Transverse colon (tissue), 4 donors: ENCODE data around the gene SCGB1A1. TPM values are rescaled to one million over a fixed set of nuclear protein-coding genes. Genes with fewer than 3 reads are reported as not detected.

Experiments used
- DNase-seq: peaks from one replicate; pipeline ENCODE4 v3.0.0-alpha.2; 2019
- H3K27ac ChIP-seq, 4 donors: fragments of 200-600 bp; sonication (generic); 2 replicates each; pipeline ENCODE4 v1.5.1; 2016 to 2018; ENCODE audit warnings: inconsistent platforms in 4 of 4
- H3K27me3 ChIP-seq: fragments of 200-600 bp; sonication (generic); 2 replicates; pipeline ENCODE4 v1.5.1; 2017; ENCODE audit warnings: inconsistent platforms
- H3K36me3 ChIP-seq, 4 donors: fragments of 200-600 bp; sonication (generic); 2 replicates each; pipeline ENCODE4 v1.5.1; 2017 to 2019; ENCODE audit warnings: inconsistent platforms in 4 of 4
- H3K4me1 ChIP-seq, 4 donors: fragments of 200-600 bp; sonication (generic); 2 replicates each; pipeline ENCODE4 v1.5.1; 2017 to 2020; ENCODE audit warnings: inconsistent platforms in 4 of 4
- H3K4me3 ChIP-seq, 4 donors: fragments of 200-600 bp; sonication (generic); 1 replicate in 1 of 4; 2 replicates in 3 of 4; pipeline versions ENCODE4 v1.5.1 to v1.6.1; 2017 to 2019; ENCODE audit warnings: inconsistent platforms in 4 of 4
- H3K9me3 ChIP-seq, 2 donors: fragments of 200-600 bp; sonication (generic); 2 replicates each; pipeline ENCODE4 v1.5.1; 2017 to 2019; ENCODE audit warnings: inconsistent platforms in 2 of 2
- EP300 ChIP-seq: sonication (generic); formaldehyde crosslinking; IDR thresholded peaks from one replicate; pipeline ENCODE4 v1.6.1; 2017; ENCODE audit warnings: antibody characterized with exemption, low read depth
- POLR2A ChIP-seq: fragments of 450-650 bp; IDR thresholded peaks from one replicate; pipeline ENCODE4 v1.6.1; 2016; ENCODE audit warnings: antibody characterized with exemption, mild to moderate bottlenecking, moderate library complexity
- POLR2AphosphoS5 ChIP-seq, 3 donors: sonication (generic); formaldehyde crosslinking; IDR thresholded peaks; one replicate each; pipeline ENCODE4 v1.6.1; 2016; ENCODE audit warnings: antibody characterized with exemption in 3 of 3
- WGBS, 2 donors: methylation state at CpG; one replicate each; pipeline ENCODE4 v1.1.5; 2018; ENCODE audit warnings: low coverage in 1 of 2; 5-methylcytosine and 5-hydroxymethylcytosine counted together
- in situ Hi-C, 4 donors: fragments of 200-750 bp; cut with MboI; loops; one replicate each; pipeline versions ENCODE4 v1.15.0 to v1.15.1; 2017; ENCODE audit warnings: low sequenced_read_pairs in 3 of 4, low pct_ligation_motif_present in 1 of 4, low pct_unique_long_range_greater_than_20kb in 1 of 4
- intact Hi-C: fragments of 100-400 bp; cut with DNase I; formaldehyde crosslinking; loops from one replicate; pipeline ENCODE4 v1.15.1; 2023; ENCODE audit warnings: low total_unique reads
- total RNA-seq, 4 donors: library from RNA; depleted of rRNA; stranded (reverse); fragments of >200 nt; gene quantifications; one replicate each; pipeline ENCODE4 v1.1.0, GENCODE V29; 2016
- TF ChIP-seq, protein P1 (sequence below), 5 experiments: fragments of 200-600 bp in 3 of 5; fragments of 450-650 bp in 2 of 5; sonication (generic) in 3 of 5; IDR thresholded peaks; 1 replicate in 2 of 5; 2 replicates in 3 of 5; pipeline ENCODE4 v1.5.1; 2016 to 2017; ENCODE audit warnings: antibody characterized with exemption in 5 of 5, inconsistent platforms in 3 of 5, mild to moderate bottlenecking in 2 of 5, moderate library complexity in 1 of 5

SCGB1A1 gene
- total RNA-seq, 4 donors from 2014 or later = not detected

DNA sequence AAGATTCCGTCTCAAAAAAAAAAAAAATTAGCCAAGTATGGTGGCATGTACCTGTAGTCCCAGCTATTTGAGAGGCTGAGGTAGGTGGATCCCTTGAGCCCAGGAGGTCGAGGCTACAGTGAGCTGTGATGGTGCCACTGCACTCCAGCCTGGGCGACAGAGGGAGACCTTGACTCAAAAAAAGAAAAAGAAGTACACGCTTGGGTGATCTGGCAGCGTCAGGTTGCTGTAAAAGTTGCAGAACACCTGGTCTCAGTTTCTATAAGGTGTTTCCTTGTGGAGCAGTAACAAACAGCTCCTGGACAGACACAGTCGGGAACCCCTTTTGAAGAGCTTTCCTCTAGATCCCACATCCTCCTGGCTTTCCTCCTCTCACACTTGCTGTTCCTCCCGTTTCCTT lies 45.8 kb downstream of the SCGB1A1 start:
- peaks cover 0 to 13% (median 9%) of the 10 kb centered on the region in 4 donors for H3K4me1 ChIP-seq
- TF ChIP-seq, protein P1, sequence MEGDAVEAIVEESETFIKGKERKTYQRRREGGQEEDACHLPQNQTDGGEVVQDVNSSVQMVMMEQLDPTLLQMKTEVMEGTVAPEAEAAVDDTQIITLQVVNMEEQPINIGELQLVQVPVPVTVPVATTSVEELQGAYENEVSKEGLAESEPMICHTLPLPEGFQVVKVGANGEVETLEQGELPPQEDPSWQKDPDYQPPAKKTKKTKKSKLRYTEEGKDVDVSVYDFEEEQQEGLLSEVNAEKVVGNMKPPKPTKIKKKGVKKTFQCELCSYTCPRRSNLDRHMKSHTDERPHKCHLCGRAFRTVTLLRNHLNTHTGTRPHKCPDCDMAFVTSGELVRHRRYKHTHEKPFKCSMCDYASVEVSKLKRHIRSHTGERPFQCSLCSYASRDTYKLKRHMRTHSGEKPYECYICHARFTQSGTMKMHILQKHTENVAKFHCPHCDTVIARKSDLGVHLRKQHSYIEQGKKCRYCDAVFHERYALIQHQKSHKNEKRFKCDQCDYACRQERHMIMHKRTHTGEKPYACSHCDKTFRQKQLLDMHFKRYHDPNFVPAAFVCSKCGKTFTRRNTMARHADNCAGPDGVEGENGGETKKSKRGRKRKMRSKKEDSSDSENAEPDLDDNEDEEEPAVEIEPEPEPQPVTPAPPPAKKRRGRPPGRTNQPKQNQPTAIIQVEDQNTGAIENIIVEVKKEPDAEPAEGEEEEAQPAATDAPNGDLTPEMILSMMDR (IDR thresholded peaks at IDR 0.05) = no peak
- TF ChIP-seq POLR2A (no peak), POLR2AphosphoS5 (IDR thresholded peaks at IDR 0.05) (no peak), EP300 (no peak)
- no peak overlapping the region for H3K27ac ChIP-seq
- in situ Hi-C loops = no loop called here
- H3K36me3 ChIP-seq = no peaks in the 10 kb centered on the region
- no peak overlapping the region for H3K4me3 ChIP-seq
- H3K9me3 ChIP-seq = no peaks in the 10 kb centered on the region
- intact Hi-C loops = no loop called here
- no peaks in the 10 kb centered on the region for H3K27me3 ChIP-seq
- WGBS, 2 donors = 46 to 52% methylated on average over 6 to 7 of the region's 7 CpGs
- no peak for DNase-seq

DNA sequence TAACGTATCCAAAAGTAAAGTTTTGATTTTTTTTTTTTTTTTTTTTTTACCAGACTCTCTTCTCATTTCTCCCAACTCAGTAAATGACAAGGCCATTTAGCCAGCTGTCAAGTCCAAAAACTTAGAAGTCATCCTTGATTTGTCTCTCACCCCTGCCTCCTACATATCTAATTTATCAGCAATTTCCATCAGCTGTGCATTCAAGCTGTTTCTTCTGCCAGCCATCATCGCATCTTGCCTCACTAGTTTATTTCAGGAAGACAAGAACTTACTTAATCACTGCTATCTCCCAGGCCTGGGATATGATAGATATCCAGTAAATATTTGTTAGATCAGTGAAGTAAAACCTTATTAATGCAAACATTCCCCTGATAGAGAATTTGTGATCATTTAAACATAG lies 47.6 kb downstream of the SCGB1A1 start:
- no peak overlapping the region for H3K27ac ChIP-seq
- H3K9me3 ChIP-seq = no peaks in the 10 kb centered on the region
- no peak for DNase-seq
- no peaks in the 10 kb centered on the region for H3K36me3 ChIP-seq
- TF ChIP-seq EP300 (no peak), POLR2A (no peak), POLR2AphosphoS5 (IDR thresholded peaks at IDR 0.05) (no peak)
- TF ChIP-seq, protein P1 (IDR thresholded peaks at IDR 0.05) = no peak
- H3K27me3 ChIP-seq = no peaks in the 10 kb centered on the region
- intact Hi-C loops (no loop called here), in situ Hi-C loops (no loop called here)
- peaks cover 0 to 13% (median 8%) of the 10 kb centered on the region in 4 donors for H3K4me1 ChIP-seq
- no peak overlapping the region for H3K4me3 ChIP-seq
- 77 to 84% methylated on average over 2 of the region's 2 CpGs for WGBS, 2 donors

DNA sequence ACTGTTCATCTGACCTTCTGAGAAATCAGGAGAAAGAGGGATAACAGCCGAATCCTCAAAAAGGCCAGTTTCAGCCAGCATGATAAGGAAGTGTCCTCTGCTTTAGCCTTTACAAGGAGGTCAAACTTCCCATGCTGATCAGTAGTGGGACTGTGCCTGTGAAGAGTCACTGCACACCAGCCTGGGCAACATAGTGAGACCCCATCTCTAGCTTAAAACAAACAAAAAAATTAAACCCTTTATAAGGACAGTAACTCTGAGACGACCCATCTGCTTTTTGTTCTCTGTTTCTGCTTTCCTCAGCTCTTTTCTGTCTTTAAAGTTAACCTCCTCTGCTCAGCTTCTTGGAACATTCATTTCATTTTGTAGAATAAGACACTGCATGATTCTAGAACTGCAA lies 49.7 kb downstream of the SCGB1A1 start:
- no peaks in the 10 kb centered on the region for H3K27me3 ChIP-seq
- no peak overlapping the region for H3K4me3 ChIP-seq
- H3K4me1 ChIP-seq = peaks cover 0 to 11% (median 7%) of the 10 kb centered on the region in 4 donors
- no peak overlapping the region for H3K27ac ChIP-seq
- no peak for DNase-seq
- WGBS, 2 donors = 39 to 75% methylated on average over 2 of the region's 2 CpGs
- H3K9me3 ChIP-seq = no peaks in the 10 kb centered on the region
- H3K36me3 ChIP-seq = no peaks in the 10 kb centered on the region
- intact Hi-C loops = no loop called here
- TF ChIP-seq POLR2A (no peak), EP300 (no peak), POLR2AphosphoS5 (IDR thresholded peaks at IDR 0.05) (no peak)
- TF ChIP-seq, protein P1 (IDR thresholded peaks at IDR 0.05) = no peak
- in situ Hi-C loops = no loop called here

DNA sequence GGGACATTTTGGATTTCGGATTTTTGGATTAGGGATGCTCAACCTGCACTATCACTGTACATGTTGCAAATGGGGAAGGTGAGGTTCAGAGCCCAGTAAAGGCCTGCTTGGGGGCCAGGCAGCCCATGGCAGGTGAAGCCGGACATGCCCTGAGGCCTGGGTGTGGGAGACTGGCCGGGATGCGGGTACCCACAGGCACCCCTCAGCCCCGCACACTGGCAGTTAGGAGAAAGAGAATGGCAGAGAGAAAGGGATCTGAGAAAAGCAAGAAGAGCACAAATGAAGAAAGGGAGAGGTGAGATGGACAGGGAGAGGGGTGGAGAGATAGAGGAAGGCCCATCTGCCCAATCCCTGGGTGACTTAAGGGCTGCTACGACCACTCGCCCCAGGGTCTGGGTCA lies 52.8 kb downstream of the SCGB1A1 start:
- Histone ChIP-seq H3K27ac (peak overlapping the region; percentile 61 to 79 (median 70)), H3K9me3 (no peaks in the 10 kb centered on the region), H3K4me3 (no peak overlapping the region), H3K27me3 (no peaks in the 10 kb centered on the region), H3K4me1 (peaks cover 0 to 11% (median 7%) of the 10 kb centered on the region in 4 donors), H3K36me3 (no peaks in the 10 kb centered on the region)
- DNase-seq = no peak
- TF ChIP-seq POLR2A (no peak), EP300 (no peak), POLR2AphosphoS5 (IDR thresholded peaks at IDR 0.05) (no peak)
- TF ChIP-seq, protein P1 (IDR thresholded peaks at IDR 0.05) = no peak
- intact Hi-C loops (no loop called here), in situ Hi-C loops (no loop called here)
- WGBS, 2 donors = 95 to 100% methylated on average over 2 to 7 of the region's 7 CpGs
